Measurements from ENCODE around the gene LGALS9B.
"Not testable (repeated sequence)": the region's sequence is repeated elsewhere in the genome, so short reads cannot be mapped to it uniquely, and the experiment has no call there.

Gene LGALS9B

DNA sequence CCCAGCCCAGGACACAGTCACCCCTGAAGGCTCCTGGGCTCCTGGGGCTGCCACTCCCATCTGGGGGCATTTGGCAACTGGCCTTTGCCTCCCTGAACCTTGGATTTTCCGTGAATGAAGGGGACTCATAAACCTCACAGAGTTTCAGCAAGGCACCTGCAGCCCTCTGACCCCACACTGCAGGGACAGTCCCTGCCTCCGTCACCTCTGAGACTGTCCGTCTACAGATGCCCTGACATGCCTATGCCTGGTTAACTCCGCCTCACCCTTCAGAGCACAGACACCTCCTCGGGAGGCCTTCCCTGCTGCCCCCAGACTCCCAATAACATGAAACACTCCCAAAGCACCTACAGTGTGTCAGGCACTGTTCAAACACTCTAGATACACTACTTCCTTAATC is 786 bp downstream of the LGALS9B start:
- H3K27ac ChIP-seq (ENCODE audit: low read depth, low read length); H3K9me3 ChIP-seq (ENCODE audit: insufficient read depth, low read depth, low read length); H3K4me1 ChIP-seq (ENCODE audit: insufficient read depth, low read length); H3K27me3 ChIP-seq (ENCODE audit: insufficient read depth, low read length); H3K4me3 ChIP-seq (ENCODE audit: low read length); H3K36me3 ChIP-seq (ENCODE audit: insufficient read depth, low read length); H3K9ac ChIP-seq (ENCODE audit: low read depth, low read length): not testable (repeated sequence)
- 83% methylated on average over 2 of the region's 5 CpGs for WGBS

DNA sequence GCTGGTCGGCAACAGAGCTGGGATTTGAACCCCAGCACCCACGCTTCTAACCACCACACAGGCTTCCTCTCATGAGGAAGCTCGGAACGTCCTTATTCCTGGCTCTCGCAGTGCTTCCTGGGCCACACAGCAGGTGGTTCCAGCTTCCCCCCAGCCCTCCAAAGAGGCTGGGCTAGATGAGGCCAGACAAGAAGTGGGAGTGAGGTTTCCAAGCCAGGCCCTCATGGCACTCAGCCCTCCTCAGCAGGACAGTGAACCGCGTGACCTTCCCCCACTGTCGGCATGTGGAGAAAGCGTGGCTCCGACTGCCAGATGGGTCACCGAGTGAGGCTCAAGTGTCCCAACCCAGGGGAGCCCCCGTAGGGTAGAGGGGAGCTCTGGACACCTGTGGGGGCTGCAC is 1.8 kb downstream of the LGALS9B start:
- not testable (repeated sequence) for H3K9ac ChIP-seq (ENCODE audit: low read depth, low read length); H3K36me3 ChIP-seq (ENCODE audit: insufficient read depth, low read length); H3K4me1 ChIP-seq (ENCODE audit: insufficient read depth, low read length); H3K27me3 ChIP-seq (ENCODE audit: insufficient read depth, low read length); H3K9me3 ChIP-seq (ENCODE audit: insufficient read depth, low read depth, low read length); H3K4me3 ChIP-seq (ENCODE audit: low read length); H3K27ac ChIP-seq (ENCODE audit: low read depth, low read length)
- WGBS: no CpG with 5 or more reads among the region's 12 CpGs

DNA sequence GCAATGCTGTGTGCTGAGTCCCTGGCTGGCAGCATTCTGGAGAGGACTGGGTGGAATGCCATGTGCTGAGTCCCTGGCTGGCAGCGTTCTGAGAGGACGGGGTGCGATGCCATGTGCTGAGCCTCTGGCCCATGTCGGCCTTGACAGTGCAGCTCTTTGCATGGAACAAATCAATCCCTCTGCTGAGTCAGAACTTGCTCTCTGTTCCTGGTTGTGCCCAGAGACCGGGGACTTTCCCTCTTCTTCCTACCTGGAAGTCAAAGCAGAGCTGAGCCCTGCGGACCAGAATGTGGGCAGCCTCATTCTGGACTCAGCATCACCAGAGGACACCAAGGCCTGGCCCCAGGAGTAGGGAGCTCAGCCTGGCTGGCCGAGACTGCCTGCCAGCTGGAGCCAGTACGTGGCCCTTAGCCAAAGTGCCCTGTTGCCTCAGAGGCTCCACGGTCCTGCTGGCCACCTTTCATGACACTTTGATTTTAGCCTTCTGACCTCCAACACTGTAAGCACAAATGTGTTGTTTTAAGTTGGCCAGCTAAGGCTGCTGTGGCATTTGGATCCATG is 2.4 kb downstream of the LGALS9B start:
- not testable (repeated sequence) for H3K36me3 ChIP-seq (ENCODE audit: insufficient read depth, low read length); H3K9ac ChIP-seq (ENCODE audit: low read depth, low read length); H3K27me3 ChIP-seq (ENCODE audit: insufficient read depth, low read length); H3K9me3 ChIP-seq (ENCODE audit: insufficient read depth, low read depth, low read length); H3K4me3 ChIP-seq (ENCODE audit: low read length); H3K27ac ChIP-seq (ENCODE audit: low read depth, low read length); H3K4me1 ChIP-seq (ENCODE audit: insufficient read depth, low read length)
- 86% methylated on average over 1 of the region's 9 CpGs for WGBS

DNA sequence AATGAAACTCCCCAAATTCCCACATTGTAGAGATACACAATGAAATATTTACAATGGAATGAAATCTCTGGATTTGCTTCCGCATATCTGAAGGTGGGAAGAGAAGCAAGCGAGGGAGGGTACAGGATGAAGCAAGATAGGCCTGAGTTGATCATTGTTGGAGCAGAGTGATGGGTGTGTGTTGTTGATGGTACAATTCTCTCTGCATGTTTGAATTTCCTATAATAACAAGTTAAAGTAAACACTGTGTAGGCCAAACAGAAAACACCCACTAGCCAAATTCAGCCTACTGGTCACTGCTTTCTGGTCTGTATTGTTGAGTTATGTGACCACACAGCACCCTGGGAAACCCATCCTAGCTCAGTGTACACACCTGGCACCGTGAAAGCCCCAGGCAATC is 5.2 kb downstream of the LGALS9B start:
- H3K4me3 ChIP-seq (ENCODE audit: low read length); H3K36me3 ChIP-seq (ENCODE audit: insufficient read depth, low read length); H3K27ac ChIP-seq (ENCODE audit: low read depth, low read length); H3K9me3 ChIP-seq (ENCODE audit: insufficient read depth, low read depth, low read length); H3K4me1 ChIP-seq (ENCODE audit: insufficient read depth, low read length); H3K9ac ChIP-seq (ENCODE audit: low read depth, low read length); H3K27me3 ChIP-seq (ENCODE audit: insufficient read depth, low read length): not testable (repeated sequence)
- WGBS: no CpG with 5 or more reads among the region's 3 CpGs

DNA sequence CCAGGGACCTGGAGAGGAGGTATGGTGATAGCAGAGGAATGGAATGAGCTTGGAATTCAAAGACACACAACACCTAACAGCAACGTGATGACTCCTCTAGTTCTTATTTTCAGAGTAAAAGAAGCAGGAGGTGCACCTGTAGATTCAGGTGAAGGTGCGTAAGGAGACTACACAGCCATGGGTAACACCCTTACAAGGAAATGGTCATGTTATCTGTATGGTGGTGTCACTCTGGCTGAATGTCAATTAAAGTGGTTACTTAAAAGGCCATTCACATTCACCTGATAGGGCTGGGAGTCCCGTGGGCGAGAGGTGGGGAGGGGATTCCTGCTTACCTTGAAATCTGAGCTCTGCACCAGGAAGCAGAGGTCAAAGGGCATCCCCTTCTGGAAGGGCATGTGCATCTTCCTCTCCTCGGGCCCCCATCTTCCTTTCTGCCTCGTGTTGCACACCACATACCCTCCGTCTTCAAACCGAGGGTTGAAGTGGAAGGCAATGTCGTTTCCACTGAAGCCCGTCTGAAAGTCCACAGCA is 9.4 kb downstream of the LGALS9B start:
- H3K4me1 ChIP-seq (ENCODE audit: insufficient read depth, low read length); H3K27ac ChIP-seq (ENCODE audit: low read depth, low read length); H3K9me3 ChIP-seq (ENCODE audit: insufficient read depth, low read depth, low read length); H3K36me3 ChIP-seq (ENCODE audit: insufficient read depth, low read length); H3K9ac ChIP-seq (ENCODE audit: low read depth, low read length); H3K27me3 ChIP-seq (ENCODE audit: insufficient read depth, low read length); H3K4me3 ChIP-seq (ENCODE audit: low read length): not testable (repeated sequence)
- WGBS: 74% methylated on average over 2 of the region's 10 CpGs

DNA sequence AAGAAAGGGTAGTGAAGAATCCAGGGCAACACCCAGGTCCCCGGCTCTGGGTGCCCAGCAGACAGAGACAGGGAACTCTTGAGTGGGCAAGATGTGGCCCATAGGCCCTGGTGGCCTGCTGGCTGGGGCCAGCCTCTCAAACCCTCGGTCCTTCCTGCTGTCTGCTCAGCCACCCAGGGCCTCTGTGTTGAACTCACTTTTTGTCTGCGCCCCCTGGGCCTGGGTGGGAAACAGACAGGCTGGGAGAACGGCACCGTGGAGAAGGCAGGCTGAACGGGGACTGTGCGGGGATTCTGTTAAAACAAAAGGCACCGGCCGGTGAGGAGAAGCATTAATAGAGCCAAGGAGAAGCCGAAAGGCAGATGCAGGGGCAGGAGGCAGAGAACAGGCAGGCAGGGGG is 12.2 kb downstream of the LGALS9B start:
- not testable (repeated sequence) for H3K9ac ChIP-seq (ENCODE audit: low read depth, low read length); H3K27ac ChIP-seq (ENCODE audit: low read depth, low read length); H3K4me3 ChIP-seq (ENCODE audit: low read length); H3K4me1 ChIP-seq (ENCODE audit: insufficient read depth, low read length); H3K27me3 ChIP-seq (ENCODE audit: insufficient read depth, low read length); H3K36me3 ChIP-seq (ENCODE audit: insufficient read depth, low read length); H3K9me3 ChIP-seq (ENCODE audit: insufficient read depth, low read depth, low read length)
- WGBS: no CpG with 5 or more reads among the region's 10 CpGs

DNA sequence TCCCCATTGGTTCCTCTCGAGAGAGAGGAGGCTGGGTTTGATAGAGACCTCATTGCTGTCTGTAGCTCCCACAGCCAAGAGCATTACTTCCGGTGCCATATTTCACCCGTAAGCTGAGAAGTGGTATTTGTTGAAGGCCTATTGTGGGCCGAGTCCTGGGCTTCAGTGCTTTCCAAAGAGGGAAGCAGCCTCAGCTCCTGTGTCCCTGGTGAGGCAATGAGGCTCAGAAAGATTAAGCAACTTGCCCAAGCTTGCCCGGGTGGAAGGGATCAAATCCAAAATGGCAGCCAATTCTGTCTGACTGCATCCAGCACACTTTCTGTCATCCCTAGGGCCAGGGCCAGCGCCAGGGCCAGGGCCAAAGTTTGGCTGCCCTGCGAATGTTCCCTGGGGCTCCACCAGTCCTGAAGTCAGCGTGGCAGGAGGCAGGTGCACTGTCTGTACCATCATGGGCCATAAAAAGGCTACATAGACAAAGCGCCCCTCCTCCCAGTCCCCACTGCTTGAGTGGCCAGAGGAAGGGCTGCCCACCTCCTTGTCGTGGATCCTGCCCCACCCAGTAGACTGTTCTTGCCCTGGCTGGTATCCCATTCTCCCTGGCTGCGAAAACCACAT is 13.4 kb downstream of the LGALS9B start:
- not testable (repeated sequence) for H3K27ac ChIP-seq (ENCODE audit: low read depth, low read length); H3K9me3 ChIP-seq (ENCODE audit: insufficient read depth, low read depth, low read length); H3K4me1 ChIP-seq (ENCODE audit: insufficient read depth, low read length); H3K9ac ChIP-seq (ENCODE audit: low read depth, low read length); H3K4me3 ChIP-seq (ENCODE audit: low read length); H3K36me3 ChIP-seq (ENCODE audit: insufficient read depth, low read length); H3K27me3 ChIP-seq (ENCODE audit: insufficient read depth, low read length)
- WGBS: 93% methylated on average over 2 of the region's 11 CpGs

DNA sequence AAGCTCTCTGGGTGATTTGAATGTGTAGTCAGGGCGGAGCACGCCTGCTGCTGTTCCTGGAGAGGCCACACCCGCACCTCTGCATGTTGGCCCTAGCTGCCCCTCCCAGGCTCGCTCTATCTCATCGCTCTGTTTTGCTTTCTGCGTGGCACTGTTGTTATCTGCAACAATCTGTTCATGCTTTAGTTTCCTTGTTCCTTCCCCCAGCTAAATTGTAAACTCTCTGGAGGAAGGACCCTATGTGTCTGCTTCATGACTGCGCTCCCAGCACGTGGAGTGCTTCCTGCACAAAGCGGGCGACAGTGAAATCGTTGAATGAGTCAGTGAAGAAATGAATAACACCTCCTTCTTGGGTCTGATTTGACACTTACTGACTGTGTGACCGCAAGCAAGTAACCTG is 16.5 kb downstream of the LGALS9B start:
- WGBS: 86% methylated on average over 1 of the region's 12 CpGs

DNA sequence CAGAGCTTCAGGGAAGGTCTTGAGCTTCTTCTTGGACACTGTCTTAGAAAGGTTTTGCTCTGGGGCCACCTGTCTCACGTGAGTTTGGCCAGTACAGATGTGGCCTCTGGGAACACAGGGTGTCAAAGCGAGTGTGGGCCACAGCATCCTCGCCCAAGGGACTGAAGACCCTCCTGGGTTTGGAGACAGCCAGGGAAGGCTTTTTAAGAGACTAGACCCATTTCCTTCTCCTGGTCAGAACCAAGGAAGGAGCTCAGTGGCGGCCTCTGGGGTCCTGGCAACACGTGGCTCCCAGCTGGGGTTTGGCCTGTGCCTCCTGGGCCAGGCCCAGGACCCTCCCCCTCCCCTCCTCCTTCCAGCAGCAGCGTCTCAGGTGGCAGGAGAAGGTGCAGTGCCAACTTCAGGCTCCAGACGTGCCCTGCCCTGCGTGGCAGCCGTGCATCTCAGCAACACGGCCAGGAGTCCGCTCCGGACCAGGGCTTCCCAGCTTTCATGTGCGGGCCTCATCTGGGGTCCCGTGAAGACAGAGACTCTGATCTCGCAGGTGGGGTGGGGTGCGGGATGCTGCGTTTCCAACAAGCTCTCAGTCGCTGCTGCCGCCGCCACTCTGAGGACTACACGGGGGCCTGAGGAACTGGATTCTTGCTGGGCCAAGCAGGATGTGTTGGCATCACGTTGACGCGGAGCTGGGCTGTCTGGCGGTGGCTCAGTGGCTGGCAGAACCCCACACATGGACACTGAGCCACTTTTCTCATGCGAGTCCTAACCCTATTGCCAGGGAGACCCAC is 19.6 kb downstream of the LGALS9B start:
- not testable (repeated sequence) for H3K4me1 ChIP-seq (ENCODE audit: insufficient read depth, low read length); H3K27me3 ChIP-seq (ENCODE audit: insufficient read depth, low read length); H3K27ac ChIP-seq (ENCODE audit: low read depth, low read length); H3K4me3 ChIP-seq (ENCODE audit: low read length); H3K9ac ChIP-seq (ENCODE audit: low read depth, low read length); H3K36me3 ChIP-seq (ENCODE audit: insufficient read depth, low read length); H3K9me3 ChIP-seq (ENCODE audit: insufficient read depth, low read depth, low read length)
- WGBS: 91% methylated on average over 25 of the region's 26 CpGs

More for the DNA sequence above, 16.5 kb downstream of the LGALS9B start:
- H3K27ac ChIP-seq (ENCODE audit: low read depth, low read length); H3K4me1 ChIP-seq (ENCODE audit: insufficient read depth, low read length); H3K36me3 ChIP-seq (ENCODE audit: insufficient read depth, low read length); H3K9ac ChIP-seq (ENCODE audit: low read depth, low read length); H3K4me3 ChIP-seq (ENCODE audit: low read length); H3K27me3 ChIP-seq (ENCODE audit: insufficient read depth, low read length); H3K9me3 ChIP-seq (ENCODE audit: insufficient read depth, low read depth, low read length): not testable (repeated sequence)

DNA sequence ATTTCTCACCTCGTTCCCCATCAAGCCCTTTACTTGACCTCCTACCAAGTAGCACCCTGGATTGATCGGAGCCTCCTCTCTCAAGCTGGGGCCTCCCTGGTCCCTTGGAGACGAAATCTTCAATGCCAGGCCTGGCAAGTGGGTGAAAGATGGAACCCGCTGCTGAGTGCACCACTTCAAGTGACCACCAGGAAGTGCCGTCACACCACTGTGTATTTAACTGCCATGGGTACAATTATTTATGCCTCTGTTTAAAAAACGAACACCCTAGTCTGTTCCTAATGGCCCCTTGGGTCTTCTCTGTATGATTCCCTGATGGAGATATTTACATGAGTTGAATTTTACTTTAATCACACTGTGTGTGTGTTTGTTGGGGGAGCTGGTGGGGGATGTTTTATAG is 20.4 kb downstream of the LGALS9B start:
- not testable (repeated sequence) for H3K36me3 ChIP-seq (ENCODE audit: insufficient read depth, low read length); H3K9ac ChIP-seq (ENCODE audit: low read depth, low read length); H3K27ac ChIP-seq (ENCODE audit: low read depth, low read length); H3K9me3 ChIP-seq (ENCODE audit: insufficient read depth, low read depth, low read length); H3K4me3 ChIP-seq (ENCODE audit: low read length); H3K27me3 ChIP-seq (ENCODE audit: insufficient read depth, low read length); H3K4me1 ChIP-seq (ENCODE audit: insufficient read depth, low read length)
- WGBS: 87% methylated on average over 6 of the region's 6 CpGs

DNA sequence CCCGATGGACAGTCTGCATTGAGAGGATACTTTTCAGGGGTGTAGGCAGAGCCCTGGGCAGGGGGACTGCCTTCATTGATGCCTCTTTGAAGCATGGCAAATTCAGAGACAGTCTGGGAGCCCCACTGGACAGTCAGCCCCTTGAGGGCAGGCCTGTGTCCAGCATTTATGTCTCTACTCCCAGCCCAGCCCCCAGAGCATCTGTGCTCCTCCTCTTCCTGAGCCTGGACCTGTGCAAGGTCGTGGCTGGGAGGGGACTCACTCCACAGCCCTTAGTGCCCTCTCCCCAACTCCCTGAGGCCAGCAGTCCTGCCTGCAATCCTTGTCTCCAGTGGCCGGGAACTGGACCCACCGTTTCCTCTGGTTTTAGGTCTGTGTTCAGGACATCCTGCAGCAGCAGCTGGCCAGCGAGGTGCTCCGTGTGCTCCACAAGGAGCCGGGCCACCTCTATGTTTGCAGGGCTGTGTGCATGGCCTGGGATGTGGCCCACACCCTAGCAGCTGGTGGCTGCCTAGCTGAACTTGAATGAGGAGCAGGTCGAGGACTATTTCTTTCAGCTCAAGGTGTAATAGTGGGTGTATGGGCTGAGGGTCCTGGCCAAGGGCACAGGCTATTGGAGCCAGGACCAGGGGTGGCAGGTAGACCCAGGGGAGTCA is 22.6 kb downstream of the LGALS9B start:
- not testable (repeated sequence) for H3K4me1 ChIP-seq (ENCODE audit: insufficient read depth, low read length); H3K9ac ChIP-seq (ENCODE audit: low read depth, low read length); H3K36me3 ChIP-seq (ENCODE audit: insufficient read depth, low read length); H3K9me3 ChIP-seq (ENCODE audit: insufficient read depth, low read depth, low read length); H3K27me3 ChIP-seq (ENCODE audit: insufficient read depth, low read length); H3K4me3 ChIP-seq (ENCODE audit: low read length); H3K27ac ChIP-seq (ENCODE audit: low read depth, low read length)
- 92% methylated on average over 2 of the region's 8 CpGs for WGBS

All from HUES64 (cell line).